CD4-positive, alpha-beta T cell treated with Interleukin-15 for 1 hour (primary cell): Measurements from ENCODE around the gene RPP25.

Source experiments
- DNase-seq: peaks from one replicate; pipeline ENCODE4 v3.0.0-alpha.2; 2020

RPP25 gene

DNA sequence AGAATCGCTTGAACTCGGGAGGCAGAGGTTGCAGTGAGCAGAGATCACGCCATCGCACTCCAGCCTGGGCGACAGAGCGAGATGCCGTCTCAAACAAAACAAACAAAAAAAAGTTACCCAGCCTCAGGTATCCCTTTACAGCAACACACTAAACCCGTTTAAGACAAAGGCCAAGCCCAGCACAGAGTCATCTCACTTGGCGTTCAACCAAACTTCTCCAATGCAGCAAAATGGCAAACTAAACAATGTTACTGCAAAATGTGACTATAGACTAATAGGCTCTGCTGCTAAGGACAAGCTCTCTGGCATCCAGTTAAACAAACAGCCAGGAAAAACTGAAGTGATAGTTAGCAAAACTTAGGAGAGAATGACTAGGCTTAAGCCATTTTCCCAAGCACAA lies 43.5 kb downstream of the RPP25 start:
- DNase-seq: no peak

DNA sequence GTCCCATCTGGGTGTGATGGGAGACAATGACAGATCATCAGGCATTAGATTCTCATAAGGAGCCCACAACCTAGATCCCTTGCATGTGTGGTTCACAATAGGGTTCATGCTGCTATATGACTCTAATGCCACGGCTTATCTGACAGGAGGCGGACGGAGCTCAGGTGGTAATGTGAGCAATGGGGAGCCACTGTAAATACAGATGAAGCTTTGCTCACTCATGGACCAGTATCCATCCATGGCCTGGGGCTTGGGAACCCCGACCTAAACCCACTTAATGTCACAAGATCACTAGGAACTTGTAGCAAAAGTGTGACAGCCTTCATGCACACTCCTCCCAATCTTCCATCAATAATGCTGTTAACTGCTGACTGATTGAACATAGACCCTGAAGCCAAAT lies 47.9 kb downstream of the RPP25 start:
- no peak for DNase-seq

DNA sequence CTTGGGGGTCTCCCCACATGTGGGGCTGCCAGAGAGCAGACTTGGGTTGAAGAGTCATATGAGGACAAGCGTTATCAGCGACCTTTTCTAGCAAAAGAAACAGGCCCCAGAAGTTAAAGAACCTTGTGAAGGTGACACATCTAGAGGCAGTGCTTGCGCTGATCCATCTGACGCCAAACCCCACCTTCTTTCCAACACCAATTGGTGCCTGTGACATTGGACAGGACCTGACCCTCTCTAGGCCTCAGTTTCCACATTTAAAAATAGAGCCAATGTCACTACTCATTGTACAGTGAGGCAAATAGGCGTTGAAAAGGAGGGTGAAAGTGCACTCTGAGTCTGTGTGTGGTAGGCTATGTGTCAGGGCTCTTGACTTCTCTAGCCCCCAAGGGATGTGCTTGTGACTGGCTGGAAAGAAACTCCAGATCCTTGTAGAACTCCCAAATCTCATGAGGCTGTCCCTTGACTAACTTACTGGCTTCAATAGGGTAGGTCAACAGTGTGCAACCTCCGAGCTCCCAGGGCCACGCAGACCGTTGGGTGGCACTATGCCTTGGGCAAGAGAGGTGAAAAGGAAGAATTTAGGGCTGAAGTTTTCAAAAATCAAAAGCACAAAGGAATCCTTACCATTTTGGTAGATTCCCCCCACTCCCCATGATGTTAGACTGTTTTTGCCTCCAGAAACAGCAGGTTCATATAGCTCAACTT lies 49.3 kb downstream of the RPP25 start:
- DNase-seq: no peak

DNA sequence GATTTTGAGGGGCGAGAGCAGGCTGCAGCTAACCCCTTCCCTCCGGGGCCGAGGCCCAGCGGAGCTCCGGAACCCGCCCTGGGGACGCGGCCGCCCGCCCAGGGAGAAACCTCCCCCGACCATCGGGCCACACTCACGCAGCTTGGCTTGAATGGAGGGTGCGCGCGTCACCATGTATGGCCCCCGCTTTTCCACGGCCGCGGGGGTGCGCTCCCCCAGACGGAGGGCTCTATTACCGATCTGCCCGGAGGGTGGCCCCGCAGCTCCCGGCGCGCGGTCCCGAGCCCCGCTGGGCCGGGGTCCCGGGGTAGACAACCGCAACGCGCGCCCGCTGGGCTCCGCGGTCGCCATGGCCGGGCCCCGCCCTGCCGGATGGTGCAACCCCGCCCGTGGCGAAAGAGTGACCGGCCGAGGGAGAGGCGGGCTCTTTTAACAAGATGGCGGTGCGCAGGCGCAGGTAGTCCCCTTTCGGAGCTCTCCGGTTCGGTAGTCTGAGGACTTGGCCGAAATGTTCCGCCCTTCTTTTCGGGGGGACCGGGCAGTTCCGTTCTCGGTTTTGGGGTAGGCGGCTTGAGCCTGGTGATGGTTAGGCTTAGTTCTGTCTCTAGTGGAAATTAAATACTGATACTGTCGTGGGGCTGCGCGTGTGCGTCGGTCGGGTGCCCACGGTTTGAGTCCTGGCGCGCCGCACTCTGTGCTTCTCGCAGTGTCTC lies 50.0 kb downstream of the RPP25 start, which contains the start of gene FAM219B:
TSS of gene FAM219B (minus strand) at position 402 of the 713 bp plus-strand sequence. CDS start at position 351, 51 bp downstream.
- DNase-seq: peak; percentile 82

DNA sequence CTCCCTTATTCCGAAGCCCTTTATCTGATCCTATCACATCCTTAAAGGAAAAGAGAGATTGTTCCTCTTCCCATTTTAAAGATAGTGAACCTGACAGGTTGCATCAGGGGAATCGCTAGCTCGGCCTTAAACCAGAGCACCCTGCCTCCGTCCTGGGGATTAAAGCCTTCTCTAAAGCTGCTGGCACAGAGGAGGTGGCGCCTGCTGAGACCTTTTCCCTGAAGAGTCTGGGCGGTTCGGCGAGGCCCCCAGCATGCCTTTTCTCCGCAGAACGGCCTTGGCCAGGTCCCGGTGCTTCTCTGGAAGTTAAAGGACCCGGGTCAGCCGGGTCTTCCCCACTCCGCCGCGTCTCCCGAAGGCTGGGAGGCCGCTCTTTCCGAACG lies 50.5 kb downstream of the RPP25 start:
- DNase-seq: no peak
